B cell (primary cell): ENCODE results near the gene FMNL2.

Experiments
- CTCF ChIP-seq: fragments of 200-600 bp; IDR thresholded peaks from one replicate; pipeline ENCODE4 v1.8.0; 2022; ENCODE audit warnings: antibody characterized with exemption, mild to moderate bottlenecking
- EZH2 ChIP-seq: IDR thresholded peaks from 2 replicates; pipeline ENCODE4 v1.6.1; 2012; ENCODE audit warnings: borderline replicate concordance, low read depth, mild to moderate bottlenecking, moderate library complexity, low read length; ENCODE audit not compliant: insufficient read depth, poor library complexity, severe bottlenecking

DNA sequence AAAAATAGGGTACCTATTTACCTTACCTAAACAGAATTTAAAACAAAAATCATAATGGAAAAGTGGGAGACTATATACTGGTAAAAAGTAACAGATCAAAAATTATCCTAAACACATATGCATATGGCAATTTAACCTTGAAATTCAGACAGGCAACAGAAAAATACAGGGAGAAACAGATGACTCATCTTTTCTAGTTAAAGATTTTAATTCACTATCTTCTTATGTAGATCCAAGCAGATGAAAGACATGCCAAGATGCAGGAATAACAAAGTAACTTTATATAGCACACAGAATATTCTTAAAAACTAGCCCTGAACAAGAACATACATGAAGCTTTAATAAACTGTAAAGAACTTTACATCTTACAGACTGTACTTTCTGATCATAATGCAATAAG, 351.3 kb downstream of the FMNL2 start:
- no peak for TF ChIP-seq CTCF
- TF ChIP-seq EZH2, result no peak
